B cell (primary cell): ENCODE results near the gene ANAPC2. TPM values are rescaled to one million over a fixed set of nuclear protein-coding genes. Genes with fewer than 3 reads are reported as not detected.

Experiments used
- ATAC-seq: fragments of 200-7000 bp; cut with Tn5 transposase; one replicate; pipeline ENCODE4 v1.10.0; 2021; ENCODE audit warnings: low read depth, mild to moderate bottlenecking, moderate number of reproducible peaks, moderate library complexity
- CTCF ChIA-PET: fragments of 350-600 bp; sonication (Branson Sonifier 250); formaldehyde crosslinking; loops from one replicate; lab custom pipeline; 2021; ENCODE audit warnings: antibody characterized with exemption, inconsistent platforms; lab: Charles Lee
- POLR2A ChIA-PET: fragments of 350-600 bp; sonication (Branson Sonifier 250); formaldehyde crosslinking; loops from one replicate; lab custom pipeline; 2021; ENCODE audit warnings: antibody characterized with exemption; lab: Charles Lee
- DNase-seq: peaks from one replicate; pipeline ENCODE4 v3.0.0; 2013
- H2AFZ ChIP-seq: 2 replicates; pipeline ENCODE4 v1.6.1; 2012; ENCODE audit warnings: mild to moderate bottlenecking, low read depth, low read length; ENCODE audit not compliant: insufficient read depth, poor library complexity, severe bottlenecking
- H3K27ac ChIP-seq, 2 donors: 1 replicate in 1 of 2; 2 replicates in 1 of 2; pipeline ENCODE4 v1.5.1; 2012 to 2013; ENCODE audit warnings: low read length in 2 of 2, mild to moderate bottlenecking in 2 of 2, moderate library complexity in 1 of 2
- H3K27me3 ChIP-seq, 4 experiments: fragments of 200-600 bp in 1 of 4; sonication (generic) in 1 of 4; replicated peaks in 1 of 4; 1 replicate in 2 of 4; 2 replicates in 2 of 4; pipeline versions ENCODE4 v1.6.1 to v1.7.0; 2013 to 2016; ENCODE audit warnings: low read length in 3 of 4, mild to moderate bottlenecking in 2 of 4, mixed read lengths in 1 of 4, moderate library complexity in 1 of 4; ENCODE audit not compliant: insufficient read depth in 4 of 4, control insufficient read depth in 3 of 4; ENCODE audit errors: control extremely low read depth in 1 of 4
- H3K36me3 ChIP-seq, 2 experiments: replicated peaks in 1 of 2; 1 replicate in 1 of 2; 2 replicates in 1 of 2; pipeline versions ENCODE4 v1.6.1 to v1.7.1; 2013; ENCODE audit warnings: low read length in 1 of 2; ENCODE audit not compliant: insufficient read depth in 2 of 2, control insufficient read depth in 1 of 2; ENCODE audit errors: control extremely low read depth in 1 of 2, extremely low read depth in 1 of 2
- H3K4me1 ChIP-seq, 2 donors: fragments of 200-600 bp in 1 of 2; sonication (generic) in 1 of 2; 1 replicate in 1 of 2; 2 replicates in 1 of 2; pipeline versions ENCODE4 v1.5.1 to v1.6.1; 2013 to 2017; ENCODE audit warnings: low read length in 2 of 2; ENCODE audit not compliant: control insufficient read depth in 2 of 2, insufficient read depth in 2 of 2
- H3K4me2 ChIP-seq: replicated peaks from 2 replicates; pipeline ENCODE3; 2012; ENCODE audit warnings: mild to moderate bottlenecking, low read depth, low read length; ENCODE audit not compliant: poor library complexity, severe bottlenecking
- H3K4me3 ChIP-seq, 5 experiments: fragments of 200-600 bp in 1 of 5; sonication (generic) in 1 of 5; 1 replicate in 3 of 5; 2 replicates in 2 of 5; pipeline versions ENCODE4 v1.5.1 to v1.7.0; 2011 to 2016; ENCODE audit warnings: low read length in 4 of 5, mild to moderate bottlenecking in 4 of 5, low read depth in 2 of 5, control low read depth in 1 of 5, moderate library complexity in 1 of 5; ENCODE audit not compliant: insufficient read depth in 1 of 5; ENCODE audit errors: control extremely low read depth in 1 of 5, extremely low read depth in 1 of 5
- H3K79me2 ChIP-seq: fragments of 200-600 bp; sonication (generic); one replicate; pipeline ENCODE4 v1.6.0; 2016; ENCODE audit warnings: low read length; ENCODE audit not compliant: control insufficient read depth, insufficient read depth
- H3K9ac ChIP-seq: fragments of 200-600 bp; sonication (generic); 2 replicates; pipeline ENCODE4 v1.6.1; 2017; ENCODE audit warnings: mild to moderate bottlenecking, low read length, moderate library complexity
- H3K9me3 ChIP-seq, 3 donors: one replicate each; pipeline versions ENCODE4 v1.6.1 to v1.7.1; 2013; ENCODE audit warnings: low read length in 2 of 3; ENCODE audit not compliant: control insufficient read depth in 2 of 3, insufficient read depth in 1 of 3; ENCODE audit errors: control extremely low read depth in 1 of 3
- H4K20me1 ChIP-seq: 2 replicates; pipeline ENCODE4 v1.6.0; 2012; ENCODE audit warnings: mild to moderate bottlenecking, low read length; ENCODE audit not compliant: insufficient read depth, control insufficient read depth, poor library complexity, severe bottlenecking
- H3K27ac Mint-ChIP-seq: one replicate; pipeline ENCODE4 v1.8.0; 2021; ENCODE audit warnings: mixed read lengths
- H3K27me3 Mint-ChIP-seq: one replicate; pipeline ENCODE4 v1.8.0; 2021; ENCODE audit warnings: mixed read lengths
- H3K4me1 Mint-ChIP-seq: one replicate; pipeline ENCODE4 v1.8.0; 2021; ENCODE audit warnings: mixed read lengths
- H3K4me3 Mint-ChIP-seq: one replicate; pipeline ENCODE4 v1.8.0; 2021; ENCODE audit warnings: mixed read lengths
- H3K9me3 Mint-ChIP-seq: one replicate; pipeline ENCODE4 v1.8.0; 2022; ENCODE audit warnings: mixed read lengths; ENCODE audit not compliant: insufficient read depth
- EZH2 ChIP-seq: IDR thresholded peaks from 2 replicates; pipeline ENCODE4 v1.6.1; 2012; ENCODE audit warnings: borderline replicate concordance, low read depth, mild to moderate bottlenecking, moderate library complexity, low read length; ENCODE audit not compliant: insufficient read depth, poor library complexity, severe bottlenecking
- WGBS: methylation state at CpG from one replicate; pipeline ENCODE4 v1.1.5; 2013; ENCODE audit warnings: missing lambda C conversion rate; ENCODE audit not compliant: insufficient coverage; 5-methylcytosine and 5-hydroxymethylcytosine counted together
- intact Hi-C: fragments of 100-400 bp; cut with micrococcal nuclease; formaldehyde crosslinking; loops from one replicate; pipeline ENCODE4 v1.10.0; 2022
- polyA plus RNA-seq: library from polyadenylated mRNA; depleted of rRNA; stranded (reverse); fragments of >200 nt; gene quantifications from 2 replicates; pipeline ENCODE4 v1.2.3, GENCODE V29; 2012
- total RNA-seq, 2 donors: library from RNA; stranded (reverse); fragments of 120-200 nt in 1 of 2; gene quantifications; 1 replicate in 1 of 2; 2 replicates in 1 of 2; pipeline versions ENCODE4 v1.2.3 to v1.2.4, GENCODE V29; 2013 to 2022
- TF ChIP-seq, protein P1 (sequence below): fragments of 200-600 bp; IDR thresholded peaks from one replicate; pipeline ENCODE4 v1.8.0; 2022; ENCODE audit warnings: antibody characterized with exemption, mild to moderate bottlenecking

The ANAPC2 gene
- total and polyA plus RNA-seq, 2 donors (not counting 1 experiment from before 2014, with no cell fraction given): 121 to 127 TPM

DNA sequence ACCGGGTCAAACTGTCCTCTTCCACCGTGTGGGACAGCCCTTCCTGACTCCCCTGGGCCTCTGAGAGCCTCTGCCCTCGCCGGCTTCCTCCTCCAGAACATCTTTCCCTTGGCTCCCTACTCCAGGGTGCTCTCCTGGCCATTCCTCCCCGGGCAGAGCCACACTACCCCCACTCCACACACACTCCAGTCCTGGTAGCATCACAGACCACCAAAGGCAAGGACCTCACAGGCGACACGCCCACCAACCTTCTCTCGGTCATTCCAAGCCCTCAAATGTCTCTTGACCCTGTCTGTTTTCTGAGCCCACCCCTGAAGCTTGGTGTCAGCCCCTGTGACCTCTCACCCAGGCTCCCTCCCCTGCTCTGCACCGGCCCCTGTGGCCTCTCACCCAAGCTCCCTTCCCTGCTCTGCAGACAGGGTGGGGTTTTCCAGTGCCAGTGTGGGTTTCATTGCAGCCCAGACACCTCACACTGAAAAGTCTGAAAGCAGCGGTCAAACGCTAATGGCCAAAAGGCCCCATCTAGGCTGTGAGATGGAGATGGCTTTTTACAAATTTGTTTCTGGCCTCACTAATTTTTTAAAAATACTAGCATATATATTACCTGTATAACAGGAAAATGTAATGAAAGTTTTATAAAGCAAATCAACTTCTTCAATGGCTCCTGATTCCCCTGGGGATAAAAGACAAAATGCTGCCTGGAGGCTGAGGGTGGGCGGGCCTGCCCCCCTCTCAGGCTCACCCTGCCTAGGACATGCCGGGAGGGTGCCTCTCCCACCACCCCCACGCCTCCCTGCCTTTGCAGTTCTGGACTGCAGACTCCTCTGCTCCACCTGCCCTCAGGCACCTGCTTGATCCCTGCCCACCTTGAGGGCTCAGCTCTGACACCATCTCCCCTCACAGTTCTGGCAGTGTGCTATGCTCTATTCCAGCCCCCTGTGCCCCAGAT, 29.0 kb downstream of the ANAPC2 start:
- peak overlapping the region; percentile 7 for H3K4me3 Mint-ChIP-seq
- H4K20me1 ChIP-seq: no peaks in the 10 kb centered on the region
- ChIA-PET CTCF (no interaction called here), POLR2A (no interaction called here)
- no peak overlapping the region for H3K9ac ChIP-seq
- peaks cover 47% of the 10 kb centered on the region for H3K27me3 Mint-ChIP-seq
- H3K79me2 ChIP-seq: no peaks in the 10 kb centered on the region
- peaks cover 22 to 34% of the 10 kb centered on the region in 2 donors for H3K4me1 ChIP-seq
- H3K27me3 ChIP-seq: peaks cover 0 to 81% (median 25%) of the 10 kb centered on the region in 4 experiments
- no peak for TF ChIP-seq EZH2
- TF ChIP-seq, protein P1, sequence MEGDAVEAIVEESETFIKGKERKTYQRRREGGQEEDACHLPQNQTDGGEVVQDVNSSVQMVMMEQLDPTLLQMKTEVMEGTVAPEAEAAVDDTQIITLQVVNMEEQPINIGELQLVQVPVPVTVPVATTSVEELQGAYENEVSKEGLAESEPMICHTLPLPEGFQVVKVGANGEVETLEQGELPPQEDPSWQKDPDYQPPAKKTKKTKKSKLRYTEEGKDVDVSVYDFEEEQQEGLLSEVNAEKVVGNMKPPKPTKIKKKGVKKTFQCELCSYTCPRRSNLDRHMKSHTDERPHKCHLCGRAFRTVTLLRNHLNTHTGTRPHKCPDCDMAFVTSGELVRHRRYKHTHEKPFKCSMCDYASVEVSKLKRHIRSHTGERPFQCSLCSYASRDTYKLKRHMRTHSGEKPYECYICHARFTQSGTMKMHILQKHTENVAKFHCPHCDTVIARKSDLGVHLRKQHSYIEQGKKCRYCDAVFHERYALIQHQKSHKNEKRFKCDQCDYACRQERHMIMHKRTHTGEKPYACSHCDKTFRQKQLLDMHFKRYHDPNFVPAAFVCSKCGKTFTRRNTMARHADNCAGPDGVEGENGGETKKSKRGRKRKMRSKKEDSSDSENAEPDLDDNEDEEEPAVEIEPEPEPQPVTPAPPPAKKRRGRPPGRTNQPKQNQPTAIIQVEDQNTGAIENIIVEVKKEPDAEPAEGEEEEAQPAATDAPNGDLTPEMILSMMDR: no peak
- intact Hi-C loops: loop anchor here (5.0 kb wide), 1 partner anchor 37 kb away; no protein-coding TSS in a partner anchor
- H3K4me1 Mint-ChIP-seq: peaks cover 29% of the 10 kb centered on the region
- no peak overlapping the region for H2AFZ ChIP-seq
- no peak overlapping the region for H3K27ac ChIP-seq
- ATAC-seq: no peak
- H3K4me3 ChIP-seq: no peak overlapping the region
- no peaks in the 10 kb centered on the region for H3K9me3 Mint-ChIP-seq
- no peak for DNase-seq
- WGBS: 46% methylated on average over 12 of the region's 14 CpGs
- H3K4me2 ChIP-seq: no peak overlapping the region
- peak overlapping the region; percentile 11 for H3K27ac Mint-ChIP-seq
- no peaks in the 10 kb centered on the region for H3K36me3 ChIP-seq
- peaks cover 0 to 33% (median 0%) of the 10 kb centered on the region in 3 donors for H3K9me3 ChIP-seq
